ENCODE data around the gene SRBD1. TPM values are rescaled to one million over a fixed set of nuclear protein-coding genes. Genes with fewer than 3 reads are reported as not detected.

Gene SRBD1
- total RNA-seq, 1 experiment from 2014 or later, result 20.6 TPM

GRCh38 chr2:45436456-45436855 is 174.6 kb downstream of the SRBD1 start:
- Histone ChIP-seq H3K9me2 (ENCODE audit: insufficient read depth) (no peaks in the 10 kb centered on the region), H3K79me2 (ENCODE audit: insufficient read depth, low read length) (no peaks in the 10 kb centered on the region), H3K4me2 (ENCODE audit: low read length) (no peak overlapping the region), H3K4me1 (ENCODE audit: control insufficient read depth in 1 of 2, insufficient read depth in 2 of 2, low read length in 2 of 2) (no peaks in the 10 kb centered on the region), H3K9me3 (ENCODE audit: control insufficient read depth in 1 of 2, insufficient read depth in 1 of 2, low read depth in 1 of 2, low read length in 2 of 2) (no peaks in the 10 kb centered on the region), H3K4me3 (replicated peaks in 1 of 2; ENCODE audit: low read depth in 1 of 2, low read length in 2 of 2) (no peak overlapping the region), H3K27me3 (ENCODE audit: insufficient read depth, low read length) (no peaks in the 10 kb centered on the region), H2AFZ (ENCODE audit: low read depth, low read length, poor library complexity, severe bottlenecking) (no peak overlapping the region), H3K9ac (ENCODE audit: low read length) (no peak overlapping the region), H4K20me1 (ENCODE audit: insufficient read depth) (0 out of 2 replicates have a peak, but pooled peaks cover 8% of the 10 kb centered on the region), H3K27ac (ENCODE audit: low read depth, low read length) (no peak overlapping the region), H3K36me3 (ENCODE audit: control insufficient read depth in 1 of 2, insufficient read depth in 2 of 2, low read length in 2 of 2) (no peaks in the 10 kb centered on the region)
- no TSS peak for BruUV-seq (replicated peaks)
- intact Hi-C loops (cut with micrococcal nuclease), result no loop called here
- ATAC-seq, result no peak
- DNase-seq (ENCODE audit: low read depth, low spot score), result no peak
- ChIA-PET POLR2A (no interaction called here), RAD21 (ENCODE audit: low non-redundant PET in 1 of 2, low total read pairs in 2 of 2, uncharacterized antibody in 2 of 2, unreplicated experiment in 2 of 2) (no interaction called here), CTCF (no interaction called here)
- no peak for TF ChIP-seq SP1 (IDR thresholded peaks at IDR 0.05; ENCODE audit: low read depth)
- no peak for TF ChIP-seq TCF7L2 (IDR thresholded peaks at IDR 0.05; ENCODE audit: borderline replicate concordance, extremely low read depth, insufficient read depth, insufficient read length)
- no peak for TF ChIP-seq CEBPB (IDR thresholded peaks at IDR 0.05; ENCODE audit: low read depth)

GRCh38 chr2:45435316-45435715 is 175.8 kb downstream of the SRBD1 start:
- Histone ChIP-seq H4K20me1 (ENCODE audit: insufficient read depth) (0 out of 2 replicates have a peak, but pooled peaks cover 8% of the 10 kb centered on the region), H3K9ac (ENCODE audit: low read length) (no peak overlapping the region), H3K9me3 (ENCODE audit: control insufficient read depth in 1 of 2, insufficient read depth in 1 of 2, low read depth in 1 of 2, low read length in 2 of 2) (no peaks in the 10 kb centered on the region), H3K4me3 (replicated peaks in 1 of 2; ENCODE audit: low read depth in 1 of 2, low read length in 2 of 2) (no peak overlapping the region), H3K36me3 (ENCODE audit: control insufficient read depth in 1 of 2, insufficient read depth in 2 of 2, low read length in 2 of 2) (no peaks in the 10 kb centered on the region), H3K27ac (ENCODE audit: low read depth, low read length) (no peak overlapping the region), H3K9me2 (ENCODE audit: insufficient read depth) (no peaks in the 10 kb centered on the region), H2AFZ (ENCODE audit: low read depth, low read length, poor library complexity, severe bottlenecking) (no peak overlapping the region), H3K79me2 (ENCODE audit: insufficient read depth, low read length) (no peaks in the 10 kb centered on the region), H3K27me3 (ENCODE audit: insufficient read depth, low read length) (no peaks in the 10 kb centered on the region), H3K4me2 (ENCODE audit: low read length) (no peak overlapping the region), H3K4me1 (ENCODE audit: control insufficient read depth in 1 of 2, insufficient read depth in 2 of 2, low read length in 2 of 2) (no peaks in the 10 kb centered on the region)
- CTCF ChIA-PET, result no interaction called here
- DNase-seq (ENCODE audit: low read depth, low spot score), result no peak
- BruUV-seq (replicated peaks), result no TSS peak
- ATAC-seq, result no peak
- RAD21 ChIA-PET (ENCODE audit: low non-redundant PET in 1 of 2, low total read pairs in 2 of 2, uncharacterized antibody in 2 of 2, unreplicated experiment in 2 of 2), result no interaction called here
- intact Hi-C loops (cut with micrococcal nuclease), result no loop called here
- POLR2A ChIA-PET, result no interaction called here
- TF ChIP-seq YY1 (IDR thresholded peaks at IDR 0.05; ENCODE audit: extremely low read depth, insufficient replicate concordance, low read depth, low read length), result no peak
- TF ChIP-seq SP1 (IDR thresholded peaks at IDR 0.05; ENCODE audit: low read depth), result no peak
- no peak for TF ChIP-seq FOSL1 (IDR thresholded peaks at IDR 0.05; ENCODE audit: low read depth)
- TF ChIP-seq CBX3 (IDR thresholded peaks at IDR 0.05; ENCODE audit: low read depth), result no peak
- TF ChIP-seq CEBPB (IDR thresholded peaks at IDR 0.05; ENCODE audit: low read depth), result no peak
- no peak for TF ChIP-seq EZH2phosphoT487 (IDR thresholded peaks at IDR 0.05; ENCODE audit: borderline replicate concordance)
- TF ChIP-seq ZFX (IDR thresholded peaks at IDR 0.05), result no peak
- no peak for TF ChIP-seq EGR1 (IDR thresholded peaks at IDR 0.05; ENCODE audit: low read depth)
- no peak for TF ChIP-seq ZBTB33 (IDR thresholded peaks at IDR 0.05; ENCODE audit: extremely low read depth, insufficient replicate concordance, low read length)
- TF ChIP-seq REST (IDR thresholded peaks at IDR 0.05; ENCODE audit: low read depth), result no peak
- no peak for TF ChIP-seq ATF3 (IDR thresholded peaks at IDR 0.05)
- TF ChIP-seq POLR2AphosphoS5 (IDR thresholded peaks at IDR 0.05; ENCODE audit: low read depth, low read length), result no peak
- no peak for TF ChIP-seq ZNF274 (IDR thresholded peaks at IDR 0.05; ENCODE audit: low read depth, low read length)
- no peak for TF ChIP-seq JUND (IDR thresholded peaks at IDR 0.05)
- no peak for TF ChIP-seq ELF1 (IDR thresholded peaks at IDR 0.05; ENCODE audit: borderline replicate concordance, low read depth)
- TF ChIP-seq MAX (IDR thresholded peaks at IDR 0.05), result no peak

All from HCT116 (cell line).